K562 (cell line): ENCODE results near the gene CDKL4. TPM values are rescaled to one million over a fixed set of nuclear protein-coding genes. Genes with fewer than 3 reads are reported as not detected.

Source experiments
- ATAC-seq: fragments of 200-7000 bp; cut with Tn5 transposase; 3 replicates; pipeline ENCODE4 v1.9.1; 2020; ENCODE audit warnings: moderate library complexity
- BruUV-seq: library from RNA; stranded (reverse); fragments of 400-500 nt; replicated peaks from 2 replicates; lab custom pipeline; 2021; lab: Mats Ljungman, UMichigan
- CTCF ChIA-PET: fragments of 300-600 bp; formaldehyde crosslinking; extraction: SDS; loops from one replicate; lab custom pipeline; 2021; ENCODE audit warnings: low intra/inter-chr PET ratio; lab: Yijun Ruan, JAX
- POLR2A ChIA-PET: fragments of 300-600, 350-650 bp; sonication (Branson Sonifier 250); formaldehyde crosslinking; extraction: SDS; loops from one replicate; lab custom pipeline; 2021; ENCODE audit warnings: antibody characterized with exemption, inconsistent platforms; lab: Yijun Ruan, JAX
- DNase-seq, 4 experiments: peaks; one replicate each; pipeline versions ENCODE4 v3.0.0 to v3.0.0-alpha.2; 2011 to 2018; ENCODE audit warnings: low spot score in 3 of 4, mixed read lengths in 3 of 4; ENCODE audit errors: extremely low read depth in 1 of 4
- FAIRE-seq: peaks from 2 replicates; lab custom pipeline; 2011; peaks lifted over from hg19 to GRCh38; lab: Jason Lieb, UNC
- H2AFZ ChIP-seq: 2 replicates; pipeline ENCODE4 v1.6.0; 2011; ENCODE audit warnings: low read depth, low read length, control low read depth, inconsistent platforms
- H3K27ac ChIP-seq: fragments of 200-600 bp; 3 replicates; pipeline ENCODE4 v1.8.0; 2011; ENCODE audit warnings: low read depth, mild to moderate bottlenecking, control low read depth, inconsistent platforms, low read length, moderate library complexity, mixed read lengths; ENCODE audit errors: extremely low read depth
- H3K27me3 ChIP-seq, 2 experiments: fragments of 300-600 bp in 1 of 2; 2 replicates in 1 of 2; 3 replicates in 1 of 2; pipeline versions ENCODE4 v1.6.0 to v1.8.0; 2011; ENCODE audit warnings: inconsistent platforms in 2 of 2, low read length in 2 of 2, mild to moderate bottlenecking in 1 of 2, mixed read lengths in 1 of 2, moderate library complexity in 1 of 2; ENCODE audit not compliant: control insufficient read depth in 2 of 2, insufficient read depth in 2 of 2
- H3K36me3 ChIP-seq: fragments of 300-600 bp; 3 replicates; pipeline ENCODE4 v1.8.0; 2011; ENCODE audit warnings: mild to moderate bottlenecking, low read length, inconsistent platforms; ENCODE audit not compliant: control insufficient read depth, insufficient read depth
- H3K4me1 ChIP-seq, 2 experiments: fragments of 200-600 bp in 1 of 2; replicated peaks in 1 of 2; 2 replicates in 1 of 2; 3 replicates in 1 of 2; pipeline versions ENCODE4 v1.5.1 to v1.8.0; 2011; ENCODE audit warnings: inconsistent platforms in 2 of 2, low read length in 2 of 2, mild to moderate bottlenecking in 1 of 2, mixed read lengths in 1 of 2, moderate library complexity in 1 of 2; ENCODE audit not compliant: control insufficient read depth in 2 of 2, insufficient read depth in 2 of 2
- H3K4me2 ChIP-seq: 2 replicates; pipeline ENCODE4 v1.6.1; 2011; ENCODE audit warnings: low read length, control low read depth, inconsistent platforms, mixed read lengths; ENCODE audit not compliant: insufficient read depth
- H3K4me3 ChIP-seq: fragments of 200-600 bp; sonication (generic), shearing (Covaris generic); 2 replicates; pipeline ENCODE4 v1.5.1; 2016; ENCODE audit warnings: control low read depth, inconsistent platforms
- H3K79me2 ChIP-seq: fragments of 200-600 bp; 3 replicates; pipeline ENCODE4 v1.8.0; 2011; ENCODE audit warnings: low read length, inconsistent platforms; ENCODE audit not compliant: control insufficient read depth, insufficient read depth
- H3K9ac ChIP-seq, 2 experiments: 2 replicates each; pipeline versions ENCODE4 v1.6.0 to v1.6.1; 2011; ENCODE audit warnings: low read depth in 2 of 2, low read length in 2 of 2, control low read depth in 1 of 2, inconsistent platforms in 1 of 2, mild to moderate bottlenecking in 1 of 2, mixed read lengths in 1 of 2; ENCODE audit not compliant: insufficient read depth in 1 of 2
- H3K9me1 ChIP-seq: one replicate; pipeline ENCODE4 v1.6.0; 2011; ENCODE audit warnings: inconsistent platforms, mild to moderate bottlenecking, low read length, moderate library complexity; ENCODE audit not compliant: control insufficient read depth, insufficient read depth
- H3K9me3 ChIP-seq: replicated peaks from 2 replicates; pipeline ENCODE4 v1.5.1; 2011; ENCODE audit warnings: low read depth, low read length, inconsistent platforms; ENCODE audit not compliant: control insufficient read depth, insufficient read depth
- H4K20me1 ChIP-seq: replicated peaks from 2 replicates; pipeline ENCODE4 v1.6.1; 2011; ENCODE audit warnings: low read length, inconsistent platforms, mixed read lengths; ENCODE audit not compliant: control insufficient read depth, insufficient read depth
- FOS ChIP-seq: IDR thresholded peaks from 3 replicates; pipeline ENCODE4 v1.6.1; 2011; ENCODE audit not compliant: insufficient read length; ENCODE audit errors: extremely low read depth
- HCFC1 ChIP-seq: IDR thresholded peaks from 2 replicates; pipeline ENCODE4 v1.6.1; 2012; ENCODE audit warnings: low read depth, low read length, improper control_type of control experiment
- HIVEP1 ChIP-seq: fragments of 250-450 bp; sonication (Bioruptor Pico); IDR thresholded peaks from 2 replicates; pipeline ENCODE4 v1.4.0; 2020; ENCODE audit warnings: mild to moderate bottlenecking
- IFI16 ChIP-seq: fragments of 250-450 bp; sonication (Bioruptor Pico); IDR thresholded peaks from 2 replicates; pipeline ENCODE4 v2.1.2; 2022; ENCODE audit warnings: mild to moderate bottlenecking, inconsistent platforms
- KAT2B ChIP-seq: IDR thresholded peaks from one replicate; pipeline ENCODE4 v1.6.1; 2012; ENCODE audit warnings: low read depth, mild to moderate bottlenecking, control low read depth, inconsistent platforms, low read length, moderate library complexity
- PTBP1 ChIP-seq: fragments of 200-400 bp; formaldehyde crosslinking; IDR thresholded peaks from 2 replicates; pipeline ENCODE4 v1.6.1; 2017; ENCODE audit warnings: low read depth, low read length
- SMARCB1 ChIP-seq: IDR thresholded peaks from 2 replicates; pipeline ENCODE4 v1.6.1; 2011; ENCODE audit warnings: improper control_type of control experiment, low read depth; ENCODE audit not compliant: insufficient read length
- ZBTB9 ChIP-seq: fragments of 450-650 bp; formaldehyde crosslinking; IDR thresholded peaks from 2 replicates; pipeline ENCODE4 v1.4.0; 2020; ENCODE audit warnings: mild to moderate bottlenecking, moderate library complexity
- ZKSCAN1 ChIP-seq: fragments of 150-350 bp; IDR thresholded peaks from 2 replicates; pipeline ENCODE4 v1.6.1; 2016; ENCODE audit warnings: low read depth, low read length
- WGBS: fragments of 100-300 bp; shearing (Covaris generic); methylation state at CpG from one replicate; pipeline ENCODE4 v1.1.6; 2016; ENCODE audit warnings: low coverage, mixed read lengths; ENCODE audit not compliant: insufficient coverage; ENCODE audit errors: missing lambda C conversion rate; 5-methylcytosine and 5-hydroxymethylcytosine counted together
- in situ Hi-C: fragments of 300-500 bp; cut with MboI; formaldehyde crosslinking; loops from 4 replicates; pipeline ENCODE4 v1.15.0; 2018; ENCODE audit warnings: inconsistent platforms, mixed read lengths
- intact Hi-C: fragments of 100-400 bp; cut with micrococcal nuclease; formaldehyde crosslinking; loops from 2 replicates; pipeline ENCODE4 v1.14.2; 2022
- polyA plus RNA-seq, 8 experiments: library from polyadenylated mRNA; depleted of rRNA in 4 of 8; stranded (reverse) in 5 of 8; unstranded in 3 of 8; fragments of >200 nt; fragmentation: Nextera tagmentation in 2 of 8; fragmentation: Illumina TruSeq in 1 of 8; extraction: Ambion mirVana in 2 of 8; extraction: Trizol in 1 of 8; gene quantifications; 2 replicates each; pipeline versions ENCODE4 v1.2.1 to v1.2.3, GENCODE V29; 2011 to 2014; ENCODE audit warnings: inconsistent platforms in 1 of 8, missing spikeins in 1 of 8
- total RNA-seq, 7 experiments: library from RNA; depleted of rRNA in 6 of 7; stranded (reverse); fragments of >200 nt in 6 of 7; fragmentation: Illumina TruSeq in 2 of 7; extraction: Trizol in 2 of 7; gene quantifications; 2 replicates each; pipeline versions ENCODE4 v1.2.1 to v1.2.3, GENCODE V29; 2011 to 2021; ENCODE audit warnings: low replicate concordance in 1 of 7
- TF ChIP-seq, protein P1 (sequence below): fragments of 250-450 bp; sonication (Bioruptor Pico); IDR thresholded peaks from 2 replicates; pipeline ENCODE4 v1.4.0; 2020; ENCODE audit warnings: mild to moderate bottlenecking, moderate library complexity, borderline replicate concordance
- TF ChIP-seq, protein P2 (sequence below): fragments of 250-450 bp; sonication (Bioruptor Pico); IDR thresholded peaks from 2 replicates; pipeline ENCODE4 v1.8.0; 2021; ENCODE audit warnings: borderline replicate concordance, mild to moderate bottlenecking, moderate library complexity; ENCODE audit not compliant: poor library complexity, severe bottlenecking

The CDKL4 gene
- total and polyA plus RNA-seq, 9 of the 15 experiments (the other 6 are each of a cell fraction or from before 2014, with no cell fraction given), result not detected

GRCh38 chr2:39275016-39275415, 31.2 kb upstream of the CDKL4 start:
- Histone ChIP-seq H3K4me1 (no peaks in the 10 kb centered on the region), H3K9me3 (no peaks in the 10 kb centered on the region), H3K27me3 (no peaks in the 10 kb centered on the region), H3K27ac (no peak overlapping the region), H3K9ac (no peak overlapping the region), H2AFZ (no peak overlapping the region), H3K9me1 (no peaks in the 10 kb centered on the region), H3K4me2 (no peak overlapping the region), H3K4me3 (no peak overlapping the region), H4K20me1 (no peaks in the 10 kb centered on the region), H3K79me2 (no peaks in the 10 kb centered on the region), H3K36me3 (peaks cover 62% of the 10 kb centered on the region)
- BruUV-seq, result no TSS peak
- FAIRE-seq (no peak), DNase-seq (no peak), ATAC-seq (no peak)
- ChIA-PET POLR2A (interaction anchor here (1.7 kb wide), 1 partner anchor 403 kb away, joined by 3 read pairs; no protein-coding TSS in a partner anchor), CTCF (no interaction called here)
- in situ Hi-C loops (no loop called here), intact Hi-C loops (no loop called here)
- TF ChIP-seq HCFC1 (no peak), ZKSCAN1 (no peak), PTBP1 (no peak), SMARCB1 (no peak), ZBTB9 (CRISPR knock-in tag) (no peak), KAT2B (no peak), IFI16 (CRISPR knock-in tag) (no peak), FOS (no peak), HIVEP1 (CRISPR knock-in tag) (no peak)
- TF ChIP-seq, protein P1, sequence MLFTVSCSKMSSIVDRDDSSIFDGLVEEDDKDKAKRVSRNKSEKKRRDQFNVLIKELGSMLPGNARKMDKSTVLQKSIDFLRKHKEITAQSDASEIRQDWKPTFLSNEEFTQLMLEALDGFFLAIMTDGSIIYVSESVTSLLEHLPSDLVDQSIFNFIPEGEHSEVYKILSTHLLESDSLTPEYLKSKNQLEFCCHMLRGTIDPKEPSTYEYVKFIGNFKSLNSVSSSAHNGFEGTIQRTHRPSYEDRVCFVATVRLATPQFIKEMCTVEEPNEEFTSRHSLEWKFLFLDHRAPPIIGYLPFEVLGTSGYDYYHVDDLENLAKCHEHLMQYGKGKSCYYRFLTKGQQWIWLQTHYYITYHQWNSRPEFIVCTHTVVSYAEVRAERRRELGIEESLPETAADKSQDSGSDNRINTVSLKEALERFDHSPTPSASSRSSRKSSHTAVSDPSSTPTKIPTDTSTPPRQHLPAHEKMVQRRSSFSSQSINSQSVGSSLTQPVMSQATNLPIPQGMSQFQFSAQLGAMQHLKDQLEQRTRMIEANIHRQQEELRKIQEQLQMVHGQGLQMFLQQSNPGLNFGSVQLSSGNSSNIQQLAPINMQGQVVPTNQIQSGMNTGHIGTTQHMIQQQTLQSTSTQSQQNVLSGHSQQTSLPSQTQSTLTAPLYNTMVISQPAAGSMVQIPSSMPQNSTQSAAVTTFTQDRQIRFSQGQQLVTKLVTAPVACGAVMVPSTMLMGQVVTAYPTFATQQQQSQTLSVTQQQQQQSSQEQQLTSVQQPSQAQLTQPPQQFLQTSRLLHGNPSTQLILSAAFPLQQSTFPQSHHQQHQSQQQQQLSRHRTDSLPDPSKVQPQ (CRISPR knock-in tag), result no peak
- TF ChIP-seq, protein P2, sequence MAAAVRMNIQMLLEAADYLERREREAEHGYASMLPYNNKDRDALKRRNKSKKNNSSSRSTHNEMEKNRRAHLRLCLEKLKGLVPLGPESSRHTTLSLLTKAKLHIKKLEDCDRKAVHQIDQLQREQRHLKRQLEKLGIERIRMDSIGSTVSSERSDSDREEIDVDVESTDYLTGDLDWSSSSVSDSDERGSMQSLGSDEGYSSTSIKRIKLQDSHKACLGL (CRISPR knock-in tag), result no peak
- 100% methylated on average over 1 of the region's 1 CpG for WGBS
